Neural progenitor cell (in vitro differentiated cells): ENCODE results near the gene PDK4. TPM values are rescaled to one million over a fixed set of nuclear protein-coding genes. Genes with fewer than 3 reads are reported as not detected.

Experiments
- DNase-seq: peaks from one replicate; pipeline ENCODE4 v3.0.0-alpha.2; 2016; ENCODE audit warnings: low spot score
- H2AFZ ChIP-seq: fragments of 200-600 bp; sonication (generic); replicated peaks from 2 replicates; pipeline ENCODE4 v1.6.1; 2016; ENCODE audit warnings: antibody characterized with exemption
- H3F3A ChIP-seq: fragments of 200-600 bp; sonication (generic); 2 replicates; pipeline ENCODE4 v1.6.1; 2016; ENCODE audit warnings: antibody characterized with exemption, low read depth
- H3K27ac ChIP-seq: fragments of 200-600 bp; sonication (generic); 2 replicates; pipeline ENCODE4 v1.5.1; 2016; ENCODE audit warnings: mild to moderate bottlenecking
- H3K27me3 ChIP-seq: fragments of 200-600 bp; sonication (generic); 2 replicates; pipeline ENCODE4 v1.6.1; 2016; ENCODE audit warnings: mild to moderate bottlenecking, moderate library complexity
- H3K36me3 ChIP-seq: fragments of 200-600 bp; sonication (generic); 2 replicates; pipeline ENCODE4 v1.5.1; 2016
- H3K4me1 ChIP-seq: fragments of 200-600 bp; sonication (generic); 2 replicates; pipeline ENCODE4 v1.6.1; 2016; ENCODE audit warnings: mixed run types
- H3K4me2 ChIP-seq: fragments of 200-600 bp; sonication (generic); 2 replicates; pipeline ENCODE4 v1.6.1; 2016
- H3K4me3 ChIP-seq: fragments of 200-600 bp; sonication (generic); 2 replicates; pipeline ENCODE4 v1.5.1; 2016
- H3K79me2 ChIP-seq: fragments of 200-600 bp; sonication (generic); 2 replicates; pipeline ENCODE4 v1.6.1; 2016; ENCODE audit warnings: low read depth
- H3K9ac ChIP-seq: fragments of 200-600 bp; sonication (generic); 2 replicates; pipeline ENCODE4 v1.6.1; 2016
- H3K9me3 ChIP-seq: fragments of 200-600 bp; sonication (generic); 2 replicates; pipeline ENCODE4 v1.5.1; 2016; ENCODE audit warnings: low read depth
- H4K20me1 ChIP-seq: fragments of 200-600 bp; sonication (generic); 2 replicates; pipeline ENCODE4 v1.6.1; 2016; ENCODE audit warnings: low read depth
- H3K27ac Mint-ChIP-seq: 3 replicates; pipeline ENCODE4 v1.8.0; 2021; ENCODE audit warnings: mixed read lengths
- H3K27me3 Mint-ChIP-seq: 2 replicates; pipeline ENCODE4 v1.8.0; 2022; ENCODE audit warnings: low read depth, mild to moderate bottlenecking, inconsistent platforms, moderate library complexity, mixed read lengths; ENCODE audit not compliant: insufficient read depth
- H3K36me3 Mint-ChIP-seq: 3 replicates; pipeline ENCODE4 v1.8.0; 2021; ENCODE audit warnings: mixed read lengths
- H3K4me1 Mint-ChIP-seq: 3 replicates; pipeline ENCODE4 v1.8.0; 2021; ENCODE audit warnings: mixed read lengths
- H3K4me3 Mint-ChIP-seq: 3 replicates; pipeline ENCODE4 v1.8.0; 2021; ENCODE audit warnings: mild to moderate bottlenecking, moderate library complexity, mixed read lengths
- H3K9me3 Mint-ChIP-seq: 3 replicates; pipeline ENCODE4 v1.8.0; 2020; ENCODE audit warnings: mixed read lengths
- CTCF ChIP-seq: fragments of 200-600 bp; sonication (generic); IDR thresholded peaks from 2 replicates; pipeline ENCODE4 v1.5.1; 2017; ENCODE audit warnings: antibody characterized with exemption, mild to moderate bottlenecking
- EZH2 ChIP-seq: fragments of 200-600 bp; sonication (generic); IDR thresholded peaks from 2 replicates; pipeline ENCODE4 v1.6.1; 2017; ENCODE audit warnings: antibody characterized with exemption, mild to moderate bottlenecking, moderate library complexity
- EZH2phosphoT487 ChIP-seq: fragments of 200-600 bp; sonication (generic); IDR thresholded peaks from 2 replicates; pipeline ENCODE4 v1.6.1; 2017; ENCODE audit warnings: antibody characterized with exemption
- total RNA-seq: library from RNA; depleted of rRNA; stranded (reverse); fragments of >200 nt; gene quantifications from 2 replicates; pipeline ENCODE4 v1.2.3, GENCODE V29; 2015; ENCODE audit warnings: low replicate concordance

Gene PDK4
- total RNA-seq, 1 donor from 2014 or later = not detected

- no peaks in the 10 kb centered on the region for H3F3A ChIP-seq
- no peak overlapping the region for H3K4me2 ChIP-seq
- no peak overlapping the region for H2AFZ ChIP-seq
- Mint-ChIP-seq H3K27me3 (peaks cover 14% of the 10 kb centered on the region), H3K9me3 (no peaks in the 10 kb centered on the region), H3K4me1 (peaks cover 6% of the 10 kb centered on the region), H3K27ac (no peak overlapping the region), H3K4me3 (no peak overlapping the region), H3K36me3 (no peaks in the 10 kb centered on the region)
- no peaks in the 10 kb centered on the region for H3K79me2 ChIP-seq
- TF ChIP-seq CTCF (no peak), EZH2phosphoT487 (no peak), EZH2 (no peak)
- H3K4me3 ChIP-seq = no peak overlapping the region
- H3K27me3 ChIP-seq = peaks cover 84% of the 10 kb centered on the region
- no peak overlapping the region for H3K27ac ChIP-seq
- H3K36me3 ChIP-seq = no peaks in the 10 kb centered on the region
- no peak overlapping the region for H3K9ac ChIP-seq
- peaks cover 7% of the 10 kb centered on the region for H4K20me1 ChIP-seq
- no peaks in the 10 kb centered on the region for H3K9me3 ChIP-seq
- DNase-seq = no peak
- H3K4me1 ChIP-seq = no peaks in the 10 kb centered on the region
Measured at GRCh38 chr7:95599069-95599468, 2.8 kb upstream of the PDK4 start.

- no peak overlapping the region for H3K27ac ChIP-seq
- no peak overlapping the region for H3K4me3 Mint-ChIP-seq
- H3K79me2 ChIP-seq = no peaks in the 10 kb centered on the region
- no peaks in the 10 kb centered on the region for H3K9me3 Mint-ChIP-seq
- H3F3A ChIP-seq = no peaks in the 10 kb centered on the region
- H3K27ac Mint-ChIP-seq = no peak overlapping the region
- H3K36me3 ChIP-seq = no peaks in the 10 kb centered on the region
- H3K27me3 Mint-ChIP-seq = peaks cover 14% of the 10 kb centered on the region
- H3K4me3 ChIP-seq = no peak overlapping the region
- H3K36me3 Mint-ChIP-seq = no peaks in the 10 kb centered on the region
- H4K20me1 ChIP-seq = peaks cover 7% of the 10 kb centered on the region
- H3K9ac ChIP-seq = no peak overlapping the region
- TF ChIP-seq CTCF (no peak), EZH2phosphoT487 (no peak), EZH2 (no peak)
- H3K4me1 Mint-ChIP-seq = peaks cover 6% of the 10 kb centered on the region
- no peak overlapping the region for H2AFZ ChIP-seq
- no peaks in the 10 kb centered on the region for H3K4me1 ChIP-seq
- no peak for DNase-seq
- H3K4me2 ChIP-seq = no peak overlapping the region
- peaks cover 90% of the 10 kb centered on the region for H3K27me3 ChIP-seq
- H3K9me3 ChIP-seq = no peaks in the 10 kb centered on the region
Measured at GRCh38 chr7:95598511-95598910, 2.2 kb upstream of the PDK4 start.

- H3K4me2 ChIP-seq = peak overlapping the region; percentile 89
- H3K4me1 ChIP-seq = no peaks in the 10 kb centered on the region
- Mint-ChIP-seq H3K36me3 (no peaks in the 10 kb centered on the region), H3K9me3 (no peaks in the 10 kb centered on the region), H3K4me3 (peak overlapping the region; percentile 93), H3K27ac (no peak overlapping the region), H3K27me3 (peaks cover 14% of the 10 kb centered on the region), H3K4me1 (peaks cover 6% of the 10 kb centered on the region)
- no peaks in the 10 kb centered on the region for H3K36me3 ChIP-seq
- peaks cover 7% of the 10 kb centered on the region for H4K20me1 ChIP-seq
- no peaks in the 10 kb centered on the region for H3K9me3 ChIP-seq
- no peaks in the 10 kb centered on the region for H3F3A ChIP-seq
- DNase-seq = no peak
- no peaks in the 10 kb centered on the region for H3K79me2 ChIP-seq
- peak overlapping the region; percentile 56 for H3K4me3 ChIP-seq
- peak overlapping the region; percentile 91 for H2AFZ ChIP-seq
- H3K9ac ChIP-seq = no peak overlapping the region
- TF ChIP-seq EZH2 = no peak
- TF ChIP-seq CTCF = no peak
- no peak for TF ChIP-seq EZH2phosphoT487
- peaks cover 100% of the 10 kb centered on the region for H3K27me3 ChIP-seq
- no peak overlapping the region for H3K27ac ChIP-seq
Measured at GRCh38 chr7:95595746-95596197, 544 bp downstream of the PDK4 start.
